T1000 (cell line): Measurements from ENCODE around the gene SMYD1.

Source experiments
- DNase-seq: peaks from one replicate; lab custom pipeline; 2025; ENCODE audit warnings: mixed read lengths; lab: John Stamatoyannopoulos, UW

Gene SMYD1

DNA sequence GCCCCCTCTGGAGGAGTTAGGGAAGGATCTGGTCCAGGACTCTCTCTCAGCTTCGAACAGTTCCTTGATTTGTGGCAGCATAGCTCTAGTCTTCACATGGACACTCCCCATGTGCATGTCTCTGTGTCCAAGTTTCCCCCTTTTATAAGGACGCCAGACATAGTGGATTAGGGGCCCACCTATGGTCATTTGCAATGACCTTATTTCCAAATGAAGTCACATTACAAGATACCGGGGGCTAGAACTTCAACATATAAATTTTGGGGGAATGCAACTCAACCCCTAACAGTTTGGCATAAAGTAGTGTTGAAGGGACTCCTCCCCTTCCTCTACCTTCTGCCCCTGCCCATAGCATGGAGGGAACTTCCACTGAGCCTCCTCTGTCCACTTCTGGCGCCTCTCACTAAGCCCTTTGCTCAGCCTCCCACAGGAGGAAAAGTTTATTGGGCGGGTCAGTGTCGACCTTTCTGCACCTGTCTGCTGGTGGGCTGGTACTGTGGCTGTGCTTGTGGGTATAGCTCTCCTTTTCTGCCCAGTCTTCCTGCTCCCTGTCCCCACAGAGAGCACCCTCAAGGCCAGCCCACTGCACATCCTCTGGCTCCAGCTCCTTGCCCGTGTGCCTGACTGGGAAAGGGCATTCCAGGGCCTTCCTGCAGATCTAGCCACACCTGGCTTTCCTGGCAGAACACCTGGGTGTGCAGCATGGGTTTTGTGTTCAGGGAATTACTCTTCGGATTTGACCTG is 54.7 kb downstream of the SMYD1 start:
- no peak for DNase-seq

GRCh38 chr2:88123164-88123974 is 55.7 kb downstream of the SMYD1 start:
- no peak for DNase-seq

- no peak for DNase-seq
Measured at GRCh38 chr2:88123975-88124917, 56.6 kb downstream of the SMYD1 start.

DNA sequence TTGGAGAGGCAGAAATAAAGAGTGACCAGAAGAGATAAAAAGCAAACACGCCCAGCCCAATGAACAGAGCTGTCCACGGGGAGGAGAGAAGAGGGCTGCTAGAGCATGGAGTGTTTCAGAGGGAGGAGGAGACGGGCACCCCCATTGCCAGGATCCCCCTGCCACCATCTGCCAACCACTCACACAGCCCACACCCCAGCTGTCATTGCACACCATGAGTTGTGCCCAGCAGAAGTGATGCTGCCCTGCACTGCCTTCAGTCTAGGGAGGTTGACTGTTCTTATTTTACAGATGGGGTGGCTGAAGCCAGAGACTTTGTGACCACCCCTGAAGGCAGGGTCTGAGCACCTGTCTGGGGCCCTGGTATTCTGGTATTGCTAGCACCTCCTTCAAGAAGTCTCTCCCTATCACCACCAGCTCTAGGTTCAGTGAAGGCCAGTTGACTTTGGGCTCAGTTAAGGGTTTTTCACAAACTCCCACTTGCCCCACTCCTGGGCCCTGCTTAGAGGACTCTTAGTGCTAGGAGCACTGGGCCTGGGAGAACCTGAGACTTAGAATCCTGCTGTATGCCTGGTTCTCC is 57.8 kb downstream of the SMYD1 start:
- DNase-seq = no peak

- DNase-seq = no peak
Measured at GRCh38 chr2:88125924-88126771, 58.5 kb downstream of the SMYD1 start.

GRCh38 chr2:88126772-88127637 is 59.4 kb downstream of the SMYD1 start:
- DNase-seq = no peak

GRCh38 chr2:88127638-88127887 is 59.9 kb downstream of the SMYD1 start:
- no peak for DNase-seq

DNA sequence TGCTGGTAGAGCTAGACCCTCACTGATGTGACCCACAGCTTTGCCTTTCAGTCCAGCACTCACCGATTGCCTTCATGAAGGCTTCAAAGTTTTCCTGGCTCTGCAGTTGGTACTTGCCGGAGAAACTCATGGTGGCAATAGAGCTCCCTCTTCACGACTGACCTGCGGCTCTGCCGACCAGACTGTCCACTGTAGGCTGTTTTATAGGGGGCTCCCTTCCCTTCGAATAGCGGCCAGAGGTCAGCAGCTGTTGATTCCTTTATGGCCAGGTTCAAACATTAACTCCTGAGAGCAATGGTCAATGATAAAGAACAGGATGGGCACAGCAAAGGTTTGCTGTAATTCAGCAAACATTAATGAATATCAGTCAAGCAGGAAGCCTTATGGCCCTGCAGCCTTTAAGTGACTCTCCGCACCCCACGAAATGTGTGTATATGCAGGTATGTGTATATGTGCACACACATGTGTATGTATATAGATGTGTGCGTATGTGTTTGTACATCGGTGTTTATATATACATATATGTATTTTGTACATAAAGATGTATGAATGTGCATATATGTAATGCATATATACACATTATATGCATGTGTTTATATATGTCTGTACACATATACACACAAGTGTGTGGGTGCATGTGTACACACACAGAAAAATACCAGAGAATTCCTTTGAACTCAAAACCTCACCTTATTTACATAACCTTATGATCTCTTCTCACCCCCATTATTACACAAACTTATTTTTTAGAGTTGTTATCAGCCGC is 60.4 kb downstream of the SMYD1 start, which contains the start of gene FABP1:
Gene FABP1 (minus strand): TSS at position 175 of the 766 bp plus-strand sequence. CDS start 45 bp downstream, at position 130.
- DNase-seq = no peak

DNA sequence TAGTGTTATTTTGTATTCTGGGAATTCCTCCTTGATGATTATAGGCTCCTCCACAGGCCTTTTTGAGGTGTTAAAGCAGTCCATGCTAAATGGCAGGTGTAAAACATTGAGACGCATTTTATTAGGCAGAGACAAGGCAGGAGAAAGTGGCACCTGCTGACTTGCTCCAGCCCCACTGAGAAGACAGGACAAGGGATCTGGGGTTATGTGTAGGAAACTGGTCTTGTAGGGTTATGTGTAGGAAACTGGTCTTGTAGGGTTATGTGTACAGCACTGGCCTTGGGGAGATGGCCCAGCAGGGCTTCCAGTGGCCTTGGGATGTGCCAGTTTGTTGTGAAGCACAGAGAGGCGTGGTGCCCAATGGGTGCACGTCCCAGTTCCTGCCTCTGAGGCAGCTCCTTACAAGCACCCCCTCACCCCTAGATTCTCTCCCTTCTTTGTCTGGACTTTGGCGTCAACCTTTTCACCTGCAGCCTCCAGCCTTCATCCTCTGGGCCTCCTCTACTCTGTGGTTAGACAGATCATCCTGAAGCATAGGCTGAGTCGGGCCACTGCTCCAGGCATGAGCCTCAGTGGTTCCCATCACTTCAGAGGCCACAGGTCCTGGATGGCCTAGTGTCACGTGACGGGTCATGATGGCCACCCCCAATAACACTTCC is 61.2 kb downstream of the SMYD1 start:
- DNase-seq = no peak

- no peak for DNase-seq
Measured at GRCh38 chr2:88129313-88129959, 61.8 kb downstream of the SMYD1 start.

- no peak for DNase-seq
Measured at GRCh38 chr2:88131201-88131998, 63.8 kb downstream of the SMYD1 start.

GRCh38 chr2:88131999-88132368 is 64.4 kb downstream of the SMYD1 start:
- DNase-seq = no peak

DNA sequence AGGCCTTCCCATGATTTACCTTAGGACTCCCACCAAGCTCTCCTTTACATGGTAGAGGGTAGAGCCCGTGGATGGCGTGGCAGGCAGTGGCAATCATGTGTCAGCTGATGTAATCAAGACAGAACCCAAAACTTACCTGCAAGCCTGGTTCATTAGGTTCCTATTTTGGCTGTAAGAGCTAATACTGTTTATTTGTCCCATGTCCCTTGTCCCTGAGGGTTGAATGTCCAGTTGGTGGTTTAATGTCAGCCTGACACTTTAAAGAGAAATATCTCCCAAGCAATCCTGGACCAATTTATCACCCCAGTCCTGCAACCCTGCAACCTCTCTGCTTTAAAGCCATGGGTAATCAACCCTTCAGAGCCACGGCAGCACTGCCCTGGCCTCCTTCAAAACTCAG is 66.2 kb downstream of the SMYD1 start:
- no peak for DNase-seq

DNA sequence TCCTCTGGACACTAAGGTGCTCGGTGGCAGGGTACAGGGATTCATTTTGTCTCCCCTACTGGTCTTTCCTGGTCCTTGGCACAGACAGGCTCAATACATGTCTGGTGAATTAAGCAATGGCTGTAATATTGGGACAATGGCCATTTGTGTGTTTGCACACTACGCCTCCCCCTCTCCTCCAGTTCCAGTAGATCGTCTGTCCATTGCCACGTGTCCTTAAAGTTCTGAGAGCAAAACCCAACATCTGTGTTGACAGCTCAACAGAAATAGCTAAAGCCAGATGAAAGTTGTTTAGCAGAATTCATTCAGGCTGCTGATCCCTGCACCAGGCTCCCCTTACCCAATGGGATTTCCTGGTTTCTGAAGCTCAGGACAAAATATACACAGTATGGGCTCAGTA is 69.2 kb downstream of the SMYD1 start:
- DNase-seq = no peak

- no peak for DNase-seq
Measured at GRCh38 chr2:88137833-88138232, 70.2 kb downstream of the SMYD1 start.

DNA sequence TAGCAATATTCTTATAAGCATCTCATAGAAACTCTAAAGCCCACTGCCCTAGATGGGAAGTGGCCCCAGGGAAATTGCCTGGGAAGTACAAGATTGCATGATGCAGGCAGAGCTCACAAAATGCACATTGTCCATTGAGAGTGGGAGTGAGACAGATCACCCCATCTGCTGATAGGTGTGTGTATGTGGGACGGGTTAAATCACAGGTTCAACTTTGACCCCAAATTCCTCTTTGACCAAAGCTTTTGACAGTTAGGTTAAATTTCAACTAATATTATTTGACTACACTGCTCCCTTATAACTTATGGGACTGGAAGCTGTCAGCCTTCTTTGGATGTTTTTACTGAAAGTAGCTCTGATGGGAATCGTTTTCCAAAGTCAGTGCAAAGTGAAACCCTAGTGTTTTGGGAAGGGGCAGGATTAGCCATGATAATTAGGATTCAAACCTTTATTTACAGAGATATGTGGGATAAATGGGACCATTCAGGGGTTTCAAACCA is 71.6 kb downstream of the SMYD1 start:
- no peak for DNase-seq

GRCh38 chr2:88139804-88140203 is 72.2 kb downstream of the SMYD1 start:
- DNase-seq = no peak
